OCI-LY1 (cell line): Measurements from ENCODE around the gene TFEB.

Experiments
- H2AFZ ChIP-seq: fragments of 200-600 bp; sonication (generic), shearing (Covaris generic); 2 replicates; pipeline ENCODE4 v1.6.0; 2014; ENCODE audit warnings: antibody characterized with exemption, mild to moderate bottlenecking, low read length
- H3F3A ChIP-seq: fragments of 200-600 bp; sonication (generic), shearing (Covaris generic); 2 replicates; pipeline ENCODE4 v1.6.0; 2014; ENCODE audit warnings: mild to moderate bottlenecking, antibody characterized with exemption, low read length, moderate library complexity; ENCODE audit not compliant: insufficient read depth
- H3K27ac ChIP-seq: fragments of 200-600 bp; sonication (generic); 2 replicates; pipeline ENCODE4 v1.5.1; 2014; ENCODE audit warnings: low read length, mixed run types, mild to moderate bottlenecking, low read depth; ENCODE audit not compliant: poor library complexity, severe bottlenecking
- H3K27me3 ChIP-seq: fragments of 200-600 bp; sonication (generic); 2 replicates; pipeline ENCODE4 v1.6.0; 2014; ENCODE audit warnings: antibody characterized with exemption, mild to moderate bottlenecking, low read length, moderate library complexity; ENCODE audit not compliant: insufficient read depth
- H3K36me3 ChIP-seq: fragments of 200-600 bp; sonication (generic); 2 replicates; pipeline ENCODE4 v1.6.1; 2014; ENCODE audit warnings: mild to moderate bottlenecking, antibody characterized with exemption, low read length, moderate library complexity, mixed read lengths; ENCODE audit not compliant: insufficient read depth
- H3K4me1 ChIP-seq: fragments of 200-600 bp; sonication (generic); 2 replicates; pipeline ENCODE4 v1.5.1; 2014; ENCODE audit warnings: mild to moderate bottlenecking, low read length, moderate library complexity; ENCODE audit not compliant: insufficient read depth, severe bottlenecking
- H3K4me2 ChIP-seq: fragments of 200-600 bp; sonication (generic), shearing (Covaris generic); 2 replicates; pipeline ENCODE4 v1.6.1; 2014; ENCODE audit warnings: low read length
- H3K4me3 ChIP-seq: fragments of 200-600 bp; sonication (generic); 2 replicates; pipeline ENCODE4 v1.5.1; 2014; ENCODE audit warnings: low read length, low read depth, mild to moderate bottlenecking, mixed read lengths; ENCODE audit not compliant: poor library complexity, severe bottlenecking
- H3K79me2 ChIP-seq: fragments of 200-600 bp; shearing (Covaris generic); 2 replicates; pipeline ENCODE4 v1.6.1; 2016; ENCODE audit warnings: mixed run types, low read length, mixed read lengths; ENCODE audit not compliant: insufficient read depth
- H3K9ac ChIP-seq: fragments of 200-600 bp; sonication (generic), shearing (Covaris generic); 2 replicates; pipeline ENCODE4 v1.6.1; 2014; ENCODE audit warnings: mild to moderate bottlenecking, low read length, mixed read lengths
- H3K9me2 ChIP-seq: fragments of 200-600 bp; sonication (generic), shearing (Covaris generic); 2 replicates; pipeline ENCODE4 v1.6.1; 2014; ENCODE audit warnings: low read depth, mild to moderate bottlenecking, low read length, mixed read lengths
- H3K9me3 ChIP-seq: fragments of 200-600 bp; shearing (Covaris generic); 2 replicates; pipeline ENCODE4 v1.6.1; 2014; ENCODE audit warnings: low read length, mixed read lengths
- H4K20me1 ChIP-seq: fragments of 200-600 bp; sonication (generic), shearing (Covaris generic); 2 replicates; pipeline ENCODE4 v1.6.0; 2016; ENCODE audit warnings: mild to moderate bottlenecking, low read length; ENCODE audit not compliant: insufficient read depth
- CTCF ChIP-seq: fragments of 200-600 bp; sonication (generic), shearing (Covaris generic); IDR thresholded peaks from 2 replicates; pipeline ENCODE4 v1.5.1; 2017; ENCODE audit warnings: mild to moderate bottlenecking, antibody characterized with exemption, low read length, moderate library complexity, mixed read lengths
- EZH2 ChIP-seq: fragments of 200-600 bp; sonication (generic), shearing (Covaris generic); IDR thresholded peaks from 2 replicates; pipeline ENCODE4 v1.8.0; 2017; ENCODE audit warnings: borderline replicate concordance, mixed run types, mild to moderate bottlenecking, antibody characterized with exemption, low read length, moderate library complexity, mixed read lengths

Gene TFEB

GRCh38 chr6:41692730-41693129, 42.7 kb downstream of the TFEB start:
- Histone ChIP-seq H3K79me2 (no peaks in the 10 kb centered on the region), H3K36me3 (peaks cover 5% of the 10 kb centered on the region; the same call in 1 of the 2 replicates), H3F3A (no peaks in the 10 kb centered on the region), H3K4me2 (no peak overlapping the region), H4K20me1 (no peaks in the 10 kb centered on the region), H2AFZ (no peak overlapping the region), H3K27me3 (no peaks in the 10 kb centered on the region), H3K9me2 (no peaks in the 10 kb centered on the region), H3K4me1 (no peaks in the 10 kb centered on the region), H3K27ac (no peak overlapping the region), H3K9me3 (no peaks in the 10 kb centered on the region), H3K9ac (no peak overlapping the region), H3K4me3 (no peak overlapping the region)
- TF ChIP-seq EZH2 = no peak
- TF ChIP-seq CTCF = no peak

GRCh38 chr6:41692080-41692675, 43.2 kb downstream of the TFEB start:
- Histone ChIP-seq H3K4me2 (no peak overlapping the region), H3K27me3 (no peaks in the 10 kb centered on the region), H3F3A (no peaks in the 10 kb centered on the region), H3K9me3 (no peaks in the 10 kb centered on the region), H4K20me1 (no peaks in the 10 kb centered on the region), H3K9me2 (no peaks in the 10 kb centered on the region), H3K36me3 (peaks cover 5% of the 10 kb centered on the region; the same call in 1 of the 2 replicates), H3K79me2 (no peaks in the 10 kb centered on the region), H3K4me1 (no peaks in the 10 kb centered on the region), H3K9ac (no peak overlapping the region), H3K27ac (no peak overlapping the region), H3K4me3 (no peak overlapping the region), H2AFZ (no peak overlapping the region)
- TF ChIP-seq EZH2 = no peak
- no peak for TF ChIP-seq CTCF

DNA sequence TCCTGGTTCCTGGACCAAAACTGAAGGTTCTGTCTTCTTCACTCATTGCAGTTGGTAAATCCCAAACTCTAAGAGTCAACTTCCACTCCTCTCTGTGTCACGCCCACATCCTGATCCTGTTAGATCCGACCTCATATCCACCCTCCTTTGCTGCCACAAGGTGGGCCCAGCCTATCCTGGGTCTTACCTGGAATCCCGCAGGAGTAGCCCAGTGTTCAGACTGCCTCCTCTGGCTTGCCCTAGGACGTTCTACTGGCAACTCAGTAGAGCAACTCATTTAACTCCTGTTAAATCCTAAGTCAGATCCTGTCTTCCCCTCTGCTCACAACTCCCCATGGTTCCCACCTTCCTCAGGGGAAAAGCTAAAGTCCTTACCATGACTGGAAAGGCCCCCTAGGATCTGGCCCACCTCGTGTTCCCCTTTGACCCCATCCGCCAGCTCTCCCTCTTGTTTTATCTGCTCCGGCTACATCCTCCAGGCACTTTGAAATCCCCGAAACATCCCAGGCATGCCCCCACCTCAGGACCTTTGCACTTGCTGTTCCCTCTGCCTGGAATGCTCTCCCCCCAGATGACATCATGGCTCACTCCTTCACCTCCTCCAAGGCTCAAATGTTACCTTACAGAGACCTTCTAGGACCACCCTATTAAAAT, 43.9 kb downstream of the TFEB start:
- H3K4me2 ChIP-seq = no peak overlapping the region
- H3K36me3 ChIP-seq = peaks cover 9% of the 10 kb centered on the region; the same call in 1 of the 2 replicates
- H3F3A ChIP-seq = no peaks in the 10 kb centered on the region
- TF ChIP-seq EZH2 = no peak
- H4K20me1 ChIP-seq = no peaks in the 10 kb centered on the region
- H3K4me3 ChIP-seq = no peak overlapping the region
- H2AFZ ChIP-seq = no peak overlapping the region
- H3K27ac ChIP-seq = no peak overlapping the region
- no peaks in the 10 kb centered on the region for H3K9me3 ChIP-seq
- no peaks in the 10 kb centered on the region for H3K9me2 ChIP-seq
- H3K79me2 ChIP-seq = no peaks in the 10 kb centered on the region
- no peak overlapping the region for H3K9ac ChIP-seq
- no peaks in the 10 kb centered on the region for H3K4me1 ChIP-seq
- H3K27me3 ChIP-seq = no peaks in the 10 kb centered on the region
